HG03565 (cell line): ENCODE measurements around the gene CCNY.

Experiments used
- ATAC-seq: cut with Tn5 transposase; IDR thresholded peaks from one replicate; pipeline ENCODE4 v1.9.1; 2021; ENCODE audit warnings: mild to moderate bottlenecking, moderate library complexity; ENCODE audit not compliant: unreplicated experiment

The CCNY gene

DNA sequence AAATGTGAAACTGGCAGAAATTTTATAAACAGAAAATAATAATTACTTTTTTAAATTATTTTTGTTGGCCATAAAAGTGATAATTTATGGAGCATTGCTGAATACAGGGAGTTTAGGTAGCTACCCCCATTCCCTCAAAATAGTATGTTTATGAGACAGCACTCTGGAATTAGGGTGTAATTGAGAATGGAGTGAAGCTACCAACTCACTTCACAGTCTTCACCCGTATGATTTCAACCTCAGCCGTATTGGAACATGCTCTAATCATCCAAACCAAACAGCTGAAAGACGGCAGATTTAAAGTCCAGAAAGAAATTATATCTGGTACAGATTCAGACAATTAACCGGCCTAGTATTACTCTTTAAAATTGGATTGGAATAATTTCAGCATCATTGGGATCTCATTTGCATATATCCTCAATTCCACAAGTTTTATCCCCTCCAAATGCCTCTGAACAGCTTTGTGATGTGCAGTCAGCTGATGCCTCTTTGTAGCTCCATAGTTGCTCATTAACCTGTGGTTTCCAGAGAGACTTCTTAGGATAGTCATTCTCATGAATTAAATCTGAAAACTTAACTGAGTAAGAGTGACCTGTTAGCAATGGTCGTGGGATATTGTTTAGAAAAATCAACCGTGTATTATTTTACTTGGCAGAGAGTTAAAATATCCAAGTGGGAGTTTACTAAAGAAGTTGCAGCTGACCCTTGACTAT is 209.7 kb downstream of the CCNY start:
- no peak for ATAC-seq

DNA sequence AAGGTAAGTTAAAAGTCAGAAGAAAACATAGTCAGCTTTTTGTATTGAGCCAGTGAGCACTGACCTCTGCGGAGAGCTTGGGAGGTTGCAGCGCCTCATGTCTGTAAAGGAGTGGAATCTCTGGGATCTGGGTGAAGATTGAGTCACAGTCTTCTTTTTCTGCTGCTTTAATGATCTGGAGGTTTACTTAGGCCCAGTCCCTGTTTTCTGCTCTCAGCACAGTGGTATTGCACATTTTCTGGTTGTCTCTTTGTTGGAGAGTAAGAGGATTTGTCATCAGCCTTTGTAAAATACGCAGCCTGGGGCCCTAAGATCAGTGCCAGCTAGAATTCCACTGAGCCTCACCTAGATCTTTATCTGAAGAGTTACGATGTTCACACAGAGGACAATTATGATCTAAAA is 210.5 kb downstream of the CCNY start:
- ATAC-seq, result no peak

DNA sequence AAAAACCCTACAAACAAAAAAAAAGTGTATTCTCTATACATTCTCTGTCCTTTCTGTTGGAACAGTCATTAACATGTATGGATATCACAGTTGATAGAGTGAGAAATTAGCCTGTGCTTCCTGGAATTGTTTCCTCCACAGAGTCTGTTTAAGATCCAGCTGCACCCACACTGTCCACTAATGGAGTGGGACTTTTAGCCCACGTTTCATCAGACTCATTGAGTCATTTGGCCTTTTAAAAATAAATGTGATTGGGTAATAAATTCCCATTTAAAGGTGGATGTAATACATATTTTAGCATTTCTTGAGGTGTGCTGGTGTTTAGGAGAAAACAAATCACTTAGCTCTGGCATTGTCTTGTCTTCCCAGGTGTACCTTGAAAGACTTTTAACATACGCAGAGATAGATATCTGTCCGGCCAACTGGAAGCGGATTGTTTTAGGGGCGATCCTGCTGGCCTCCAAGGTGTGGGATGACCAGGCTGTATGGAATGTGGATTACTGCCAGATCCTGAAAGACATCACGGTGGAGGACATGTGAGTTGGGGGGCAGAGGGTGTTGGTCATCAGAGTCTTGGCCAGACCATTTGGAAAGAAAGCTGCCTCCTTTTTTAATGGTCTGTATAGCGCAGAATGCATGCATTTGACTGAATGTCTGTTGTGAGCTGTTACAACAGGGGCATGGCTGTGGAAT is 216.5 kb downstream of the CCNY start:
- ATAC-seq, result no peak

DNA sequence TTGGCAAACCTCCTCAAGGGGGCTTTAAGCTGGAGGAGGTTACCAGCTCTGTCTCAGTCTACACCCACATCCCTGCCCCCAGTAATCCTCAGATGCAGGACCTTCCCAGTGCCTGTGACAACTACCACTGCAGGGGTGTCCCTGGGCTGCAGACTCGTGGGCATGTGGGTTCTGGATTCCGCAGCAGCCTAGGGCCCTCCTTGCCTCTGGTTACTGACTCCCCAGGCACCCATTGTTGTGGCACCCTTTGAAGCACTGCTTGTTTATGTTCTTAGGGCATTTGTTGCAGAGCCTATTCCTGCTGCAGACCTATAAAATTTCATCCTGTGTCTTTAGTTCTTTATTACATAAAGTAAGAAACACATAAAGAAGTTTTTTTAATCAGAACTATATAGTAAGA is 217.7 kb downstream of the CCNY start:
- no peak for ATAC-seq

DNA sequence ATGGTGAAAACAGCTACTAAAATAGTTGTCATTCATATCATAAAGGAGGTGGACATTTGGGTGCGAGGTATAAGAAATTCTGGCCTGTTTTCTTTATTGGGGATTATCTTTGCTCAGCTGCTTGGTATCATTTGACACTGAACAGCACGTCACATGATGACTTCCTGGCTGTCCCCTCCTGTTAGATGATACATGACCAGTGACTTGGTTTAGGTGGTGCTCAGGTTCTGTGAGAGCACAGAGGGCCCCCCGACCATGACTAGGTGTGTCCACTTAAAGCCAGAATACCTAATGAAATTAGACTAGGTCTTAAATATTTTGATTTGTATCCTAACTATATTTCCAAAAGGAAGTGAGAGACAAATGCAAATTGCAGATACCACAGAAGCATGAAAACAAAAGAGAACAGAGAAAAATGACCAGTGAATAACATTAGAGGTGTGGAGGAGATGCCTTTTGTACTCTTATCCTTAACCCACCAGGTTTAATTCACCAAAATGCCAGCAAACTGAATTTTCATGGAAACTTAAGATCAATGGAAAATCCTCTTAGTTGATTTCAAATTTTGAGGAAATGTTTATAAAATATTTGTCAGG is 218.2 kb downstream of the CCNY start:
- peak; percentile 55 for ATAC-seq

DNA sequence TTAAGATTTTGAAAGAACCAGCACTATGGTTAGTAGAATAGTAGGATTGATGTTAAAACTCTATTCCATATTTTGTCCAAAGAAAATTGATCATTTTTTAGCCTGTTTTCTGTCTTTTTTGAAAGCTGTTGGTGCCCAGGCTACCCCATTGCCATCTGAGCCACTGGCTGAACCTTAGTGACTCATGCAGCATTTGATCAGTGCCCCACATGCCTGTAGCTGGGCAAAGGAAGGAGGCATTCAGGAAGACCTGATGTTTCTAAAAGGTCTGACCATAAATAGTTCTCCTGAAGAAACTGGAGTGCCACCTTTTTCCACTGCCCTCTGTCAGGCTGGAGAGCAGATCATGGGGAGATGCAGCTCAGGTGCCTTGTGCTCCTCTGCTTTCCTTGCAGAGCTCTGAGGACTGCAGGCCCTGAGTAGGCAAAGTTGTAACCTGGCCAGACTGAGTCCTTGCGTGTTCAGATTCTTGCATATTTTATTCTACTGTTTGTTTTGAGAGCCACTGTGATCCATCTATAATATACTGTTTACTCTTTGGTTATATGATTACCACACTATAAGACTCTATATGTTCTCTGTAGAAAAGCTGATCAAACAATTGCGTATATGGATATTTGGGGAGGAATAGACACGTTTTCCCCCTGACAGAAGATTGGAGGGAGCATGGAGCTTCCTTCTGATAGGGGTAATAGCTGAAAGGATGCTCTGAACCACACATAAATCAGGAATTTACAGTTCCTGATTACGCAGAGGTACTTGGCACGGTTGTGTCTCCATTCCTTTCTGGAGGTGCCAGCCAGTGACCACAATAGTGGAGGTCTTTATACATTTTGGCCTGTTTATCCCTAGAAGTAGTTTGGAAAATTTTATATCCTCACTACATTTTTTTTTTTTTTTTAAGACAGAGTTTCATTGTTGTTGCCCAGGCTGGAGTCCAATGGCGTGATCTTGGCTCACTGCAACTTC is 219.9 kb downstream of the CCNY start:
- no peak for ATAC-seq

DNA sequence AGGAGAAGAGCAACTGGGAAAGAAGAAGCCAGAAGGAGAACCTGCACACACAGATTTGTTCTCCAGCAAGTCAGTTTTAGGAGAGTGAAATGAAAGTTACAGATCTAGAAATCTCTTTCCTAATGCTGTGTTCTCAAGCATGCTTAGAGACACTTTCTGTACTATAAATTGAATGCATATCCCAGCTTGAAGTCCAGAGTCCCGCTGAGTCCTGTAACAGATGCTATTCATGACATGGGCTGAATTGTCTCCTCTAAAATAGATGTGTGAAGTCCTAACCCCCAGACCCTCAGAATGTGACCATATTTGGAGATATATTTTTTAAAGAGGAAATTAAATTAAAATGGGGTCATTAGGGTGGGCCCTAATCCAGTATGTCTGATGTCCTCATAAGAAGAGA is 222.0 kb downstream of the CCNY start:
- no peak for ATAC-seq

DNA sequence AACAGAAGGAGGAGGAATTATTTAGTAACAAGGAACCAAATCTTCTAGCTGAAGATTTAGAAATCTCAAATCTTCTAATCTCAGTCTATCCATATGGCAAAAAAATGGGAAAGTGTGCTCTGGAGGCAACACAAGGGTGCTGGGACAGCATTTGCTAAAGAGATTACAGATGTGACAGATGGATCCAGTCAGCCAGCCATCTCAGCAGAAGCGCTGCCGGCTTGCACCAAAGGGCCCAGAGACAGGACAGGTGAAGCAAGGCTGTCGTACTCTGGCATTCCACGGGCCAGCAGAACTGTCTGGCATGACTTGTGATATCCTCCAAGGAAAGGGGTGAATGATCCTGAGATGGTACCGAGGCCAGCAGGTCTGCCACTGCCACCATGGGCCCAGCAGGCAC is 223.1 kb downstream of the CCNY start:
- ATAC-seq, result no peak

DNA sequence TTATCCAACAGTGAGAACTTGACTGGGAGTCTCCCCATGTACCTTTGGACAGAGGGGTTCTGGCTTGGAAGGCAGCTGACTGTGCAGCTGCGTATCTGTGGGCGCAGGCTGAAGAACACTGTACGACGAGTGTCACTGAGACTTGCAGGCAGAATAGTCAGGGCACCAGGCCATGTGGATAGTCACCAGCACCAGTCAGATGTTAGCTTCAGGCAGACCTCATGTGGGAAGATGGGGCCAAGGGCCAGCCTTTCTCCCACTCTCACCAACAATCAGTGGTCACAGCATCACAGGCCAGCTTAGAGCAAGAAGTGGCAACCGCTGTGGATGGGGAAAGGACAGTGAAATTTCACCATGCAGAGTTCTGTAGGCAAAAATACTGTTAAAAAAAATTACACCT is 225.4 kb downstream of the CCNY start:
- no peak for ATAC-seq

DNA sequence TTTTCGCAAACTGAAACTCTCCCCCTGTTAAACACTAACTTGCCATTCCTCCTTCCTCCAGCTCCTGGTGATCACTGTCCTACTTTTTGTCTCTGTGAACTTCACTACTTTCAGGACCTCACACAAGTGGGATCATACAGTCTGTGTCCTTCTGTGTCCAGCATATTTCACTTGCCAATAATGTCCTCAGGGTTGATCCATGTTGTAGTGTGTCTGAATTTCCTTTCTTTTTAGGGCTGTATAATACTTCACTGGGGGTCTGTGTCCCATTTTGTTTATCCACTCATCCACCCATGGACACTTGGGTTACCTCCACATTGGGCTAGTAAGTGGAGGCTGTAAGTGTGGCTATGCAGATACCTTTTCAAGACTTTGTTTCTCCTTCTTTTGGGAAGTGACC is 226.1 kb downstream of the CCNY start:
- no peak for ATAC-seq

DNA sequence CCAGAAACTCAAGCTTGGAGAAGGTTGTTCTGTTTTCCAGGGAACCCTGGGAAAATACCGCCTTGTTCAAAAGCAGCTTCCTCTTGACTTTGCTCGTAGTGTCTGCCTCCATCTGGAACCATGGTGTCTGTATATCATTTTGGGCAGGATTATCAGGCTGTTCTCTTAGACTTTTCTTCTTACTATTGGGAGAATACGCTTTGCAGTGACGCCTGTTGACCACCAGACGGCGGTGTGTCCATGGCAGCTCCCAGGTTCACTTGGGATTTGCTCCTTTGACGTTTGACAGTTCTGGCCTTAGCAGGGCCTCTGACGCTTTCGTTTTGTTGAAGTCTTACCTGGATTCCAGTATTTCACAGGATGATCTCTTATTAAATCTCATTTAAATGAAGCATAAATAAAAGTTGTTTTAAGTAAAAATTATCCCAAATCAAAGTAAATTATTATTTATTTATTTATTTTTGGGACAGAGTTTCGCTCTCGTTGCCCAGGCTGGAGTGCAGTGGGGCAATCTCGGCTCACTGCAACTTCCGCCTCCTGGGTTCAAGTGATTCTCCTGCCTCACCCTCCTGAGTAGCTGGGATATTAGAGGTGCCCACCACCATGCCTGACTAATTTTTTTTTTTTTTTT is 227.1 kb downstream of the CCNY start:
- peak; percentile 42 for ATAC-seq

DNA sequence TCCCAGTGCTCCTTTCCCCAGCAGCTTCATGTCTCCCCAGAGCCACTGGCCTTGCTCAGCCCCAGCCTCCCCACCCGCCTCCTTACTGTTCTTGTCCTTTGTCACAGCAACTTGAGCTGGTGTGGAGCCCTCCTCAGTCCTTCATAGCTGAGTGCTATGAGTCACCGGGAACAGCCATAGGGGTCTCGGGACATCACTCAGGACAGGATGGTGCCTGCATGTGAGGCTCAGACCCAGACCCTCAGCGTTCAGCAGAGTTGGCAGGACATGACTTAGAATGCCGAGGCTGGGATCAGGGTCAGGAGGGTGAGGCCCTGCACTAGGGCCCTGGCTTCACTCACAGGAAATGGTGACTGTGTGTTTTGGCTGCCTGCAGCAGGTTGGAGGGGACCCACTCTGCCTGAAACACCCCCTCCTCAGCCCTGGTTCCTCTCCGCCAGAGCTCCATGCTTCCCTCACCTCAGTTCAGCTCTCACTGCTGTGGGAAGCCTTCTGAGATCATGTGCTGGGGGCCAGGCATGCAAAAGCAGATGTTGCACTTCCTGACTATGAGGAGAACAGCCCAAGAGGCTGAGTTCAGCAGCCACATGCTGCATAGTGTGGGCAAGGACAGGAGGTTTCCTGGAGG is 228.1 kb downstream of the CCNY start:
- ATAC-seq, result peak; percentile 56

DNA sequence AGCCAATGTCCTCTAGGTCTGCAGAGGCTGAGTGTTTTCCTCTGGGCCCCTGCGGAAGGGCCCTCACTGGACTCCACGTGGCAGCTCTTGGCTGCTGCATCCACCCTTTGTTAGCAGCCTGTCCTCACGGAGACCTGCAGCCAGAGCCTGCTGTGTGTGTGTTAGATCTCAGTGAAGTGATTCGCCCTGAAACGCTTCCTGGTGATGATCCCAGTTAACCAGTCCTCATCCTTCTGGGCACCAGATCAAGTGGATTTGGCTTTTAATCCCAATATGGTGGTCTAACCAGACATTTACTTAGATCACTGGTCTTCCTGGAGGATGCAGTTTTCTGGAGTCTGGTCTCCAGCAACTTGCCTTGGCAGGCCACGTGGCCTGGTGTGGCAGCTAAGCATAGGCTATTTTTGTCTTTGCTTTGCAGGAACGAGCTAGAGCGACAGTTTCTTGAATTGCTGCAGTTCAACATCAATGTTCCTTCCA is 229.3 kb downstream of the CCNY start:
- ATAC-seq, result no peak

DNA sequence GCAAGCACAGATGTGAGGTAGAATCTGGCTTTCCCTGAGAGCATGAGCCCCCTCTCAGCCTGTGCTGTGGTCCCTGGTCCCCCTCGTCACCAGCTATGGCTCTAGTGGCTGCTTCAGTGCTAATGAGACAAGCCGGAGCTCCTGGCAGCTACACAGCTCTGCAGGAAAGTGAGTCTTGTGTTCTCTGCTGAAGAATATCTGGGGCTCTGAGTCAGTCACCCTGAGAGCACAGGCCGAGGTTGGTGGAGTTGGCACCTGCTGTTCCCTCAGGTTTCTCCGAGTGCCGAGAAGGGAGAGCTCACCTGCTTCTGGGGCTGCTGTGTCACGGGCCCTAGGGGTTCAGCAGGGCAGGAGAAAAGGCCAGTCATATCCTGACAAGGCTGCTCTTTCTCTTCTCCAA is 231.6 kb downstream of the CCNY start:
- no peak for ATAC-seq

DNA sequence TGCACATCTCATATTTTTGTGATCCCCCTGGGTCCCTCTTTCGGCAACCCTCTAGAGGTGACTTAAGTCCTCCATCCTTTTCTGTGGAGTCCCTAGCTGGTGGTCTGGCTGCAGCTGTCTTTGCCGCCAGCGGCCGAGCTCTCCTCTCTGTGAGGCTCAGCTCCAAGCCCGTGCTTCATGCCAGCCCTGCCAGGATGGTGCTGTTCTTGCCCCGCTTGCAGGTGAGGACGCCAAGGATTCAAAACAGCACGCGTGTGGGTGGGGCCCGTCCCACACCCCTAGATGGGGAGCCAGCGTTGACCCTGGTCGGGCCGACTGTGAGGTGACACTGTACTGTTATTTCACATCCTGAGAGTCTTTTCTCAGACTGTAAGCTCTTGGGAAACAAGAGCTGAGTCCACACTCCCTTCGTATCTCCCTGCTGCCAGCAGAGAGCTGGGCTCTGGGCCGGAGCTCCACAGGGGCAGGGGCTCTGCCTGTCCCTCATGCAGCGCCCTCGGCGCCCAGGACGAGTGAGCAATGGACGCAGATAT is 232.2 kb downstream of the CCNY start:
- no peak for ATAC-seq

DNA sequence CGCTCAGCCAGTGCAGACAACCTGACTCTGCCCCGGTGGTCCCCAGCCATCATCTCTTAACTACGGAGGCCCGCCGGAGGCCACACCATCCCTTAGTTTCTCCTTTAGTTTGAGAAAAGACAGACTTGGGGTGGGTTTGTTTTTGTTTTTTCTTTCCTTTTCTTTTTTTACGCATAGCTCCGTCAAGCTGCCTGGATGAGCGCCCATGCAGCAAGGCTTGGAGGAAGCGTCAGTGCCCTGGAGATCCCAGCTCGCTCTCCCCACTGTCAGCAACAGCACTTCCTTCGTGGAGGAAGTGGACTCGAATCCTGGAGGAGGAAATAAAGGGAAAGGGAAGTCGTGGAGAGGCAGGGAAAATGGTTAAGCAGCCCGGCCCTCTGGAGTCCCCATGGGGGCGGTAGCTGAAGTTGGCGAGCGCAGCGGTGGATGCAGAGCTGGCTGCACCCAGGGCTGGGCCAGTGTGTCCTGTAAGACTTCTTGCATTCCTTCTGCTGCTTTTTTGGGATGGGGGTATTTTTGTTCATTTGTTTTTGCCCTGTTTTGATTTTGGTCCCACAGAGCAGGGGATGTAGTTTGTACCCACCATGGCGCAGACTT is 232.9 kb downstream of the CCNY start:
- no peak for ATAC-seq

DNA sequence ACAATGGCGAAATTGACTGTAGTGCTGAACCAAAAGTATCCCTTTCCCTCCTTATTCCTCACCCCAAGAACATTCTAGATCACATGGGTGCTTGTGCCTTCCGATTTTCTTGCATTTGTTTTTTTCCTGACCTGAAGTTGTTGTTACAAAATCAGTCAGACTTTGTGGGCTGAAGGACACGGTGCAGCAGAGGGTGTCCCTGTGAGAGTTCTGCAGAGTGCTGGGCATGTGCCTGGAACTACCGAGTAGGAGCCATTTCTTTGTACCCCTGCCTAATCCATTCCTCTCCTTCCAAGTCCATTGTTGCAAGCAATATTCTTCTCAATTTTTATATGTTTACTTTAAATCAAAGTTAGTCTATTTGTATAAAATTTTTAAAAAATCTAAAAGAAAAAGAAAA is 233.5 kb downstream of the CCNY start:
- no peak for ATAC-seq

DNA sequence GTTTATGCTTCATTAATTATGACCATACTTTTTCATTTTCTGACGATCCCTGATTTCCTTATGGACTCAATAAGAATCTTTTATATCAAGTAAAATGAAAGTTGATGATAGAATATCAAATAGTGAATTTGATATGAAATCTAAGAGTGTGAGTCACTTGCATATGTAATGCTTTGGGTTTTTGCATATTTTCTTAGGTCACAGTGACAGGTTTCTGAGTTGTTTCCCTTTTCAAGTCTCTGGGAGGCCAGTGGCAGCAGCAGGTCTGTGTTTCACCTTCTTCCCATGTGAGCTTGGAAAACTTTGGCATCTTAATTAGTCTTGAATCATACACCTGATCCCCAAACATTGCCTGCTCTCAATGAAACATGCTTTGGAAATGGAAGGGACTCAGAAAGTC is 234.1 kb downstream of the CCNY start:
- no peak for ATAC-seq

DNA sequence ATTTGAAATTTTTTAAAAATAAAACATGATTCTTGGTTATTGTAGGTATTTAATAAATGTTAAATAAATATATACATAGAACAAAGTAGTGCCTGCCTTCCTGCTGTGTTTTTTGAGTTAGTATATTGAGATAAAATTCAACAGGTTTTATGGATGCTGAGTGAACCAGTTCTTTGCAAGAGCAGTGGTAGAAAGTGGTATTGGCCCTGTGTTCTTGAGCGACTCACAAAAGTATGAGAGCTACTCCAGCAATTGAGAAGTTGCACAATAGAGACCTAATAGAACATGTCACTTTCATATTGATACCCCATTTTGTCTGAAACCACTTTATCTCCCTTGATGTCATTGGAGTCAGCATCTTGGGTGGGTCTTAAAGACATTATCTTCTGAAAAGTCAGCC is 236.3 kb downstream of the CCNY start:
- no peak for ATAC-seq

DNA sequence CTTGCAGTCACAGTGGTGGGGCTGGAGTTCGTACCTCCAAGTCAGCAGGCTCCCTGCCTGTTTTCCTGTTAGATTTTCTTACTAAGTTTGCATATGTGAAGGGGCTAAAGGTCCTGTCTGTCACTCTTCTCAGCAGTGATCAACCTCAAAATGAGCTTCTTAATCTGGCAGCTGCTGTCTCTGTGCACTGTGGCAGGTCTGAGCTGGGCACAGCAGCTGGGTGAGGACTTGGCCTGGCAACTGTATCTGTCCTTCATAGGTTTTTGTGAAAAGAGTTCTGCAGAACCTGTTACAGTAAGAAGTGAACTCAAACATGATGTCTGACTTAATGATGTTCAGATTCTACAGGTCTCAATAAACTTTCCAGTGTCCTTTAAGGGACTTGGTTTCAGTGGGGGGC is 237.5 kb downstream of the CCNY start:
- ATAC-seq, result no peak
